SK-N-SH (cell line): ENCODE results near the gene DENND2A.

Experiments
- CTCF ChIP-seq: fragments of 200-600 bp; sonication (generic); IDR thresholded peaks from 2 replicates; pipeline ENCODE4 v1.6.1; 2017; ENCODE audit warnings: antibody characterized with exemption, mild to moderate bottlenecking, moderate library complexity
- ELF1 ChIP-seq: IDR thresholded peaks from 2 replicates; pipeline ENCODE4 v1.4.0; 2012
- EP300 ChIP-seq, 2 experiments: IDR thresholded peaks; 2 replicates each; pipeline versions ENCODE4 v1.4.0 to v1.6.1; 2012; ENCODE audit warnings: borderline replicate concordance in 1 of 2, low read depth in 1 of 2, low read length in 1 of 2
- FOXJ3 ChIP-seq: sonication (generic); formaldehyde crosslinking; IDR thresholded peaks from 2 replicates; pipeline ENCODE4 v1.5.1; 2020; ENCODE audit warnings: mild to moderate bottlenecking, missing genetic modification reagents
- FOXM1 ChIP-seq: IDR thresholded peaks from 2 replicates; pipeline ENCODE4 v1.4.0; 2012; ENCODE audit warnings: low read depth, mild to moderate bottlenecking
- GABPA ChIP-seq: IDR thresholded peaks from 2 replicates; pipeline ENCODE4 v1.4.0; 2012; ENCODE audit warnings: low read depth, mild to moderate bottlenecking
- POLR2AphosphoS5 ChIP-seq: IDR thresholded peaks from 2 replicates; pipeline ENCODE4 v1.6.1; 2012; ENCODE audit warnings: low read depth, low read length
- RCOR1 ChIP-seq: fragments of 150-350 bp; IDR thresholded peaks from 2 replicates; pipeline ENCODE4 v1.6.1; 2017; ENCODE audit warnings: antibody characterized with exemption, low read length
- SIN3A ChIP-seq: IDR thresholded peaks from 2 replicates; pipeline ENCODE4 v1.6.1; 2012; ENCODE audit warnings: low read depth, mild to moderate bottlenecking, low read length, moderate library complexity, borderline replicate concordance
- TAF1 ChIP-seq: IDR thresholded peaks from 2 replicates; pipeline ENCODE4 v1.6.1; 2012; ENCODE audit warnings: low read depth, mild to moderate bottlenecking, low read length, moderate library complexity, borderline replicate concordance
- TCF12 ChIP-seq: IDR thresholded peaks from 2 replicates; pipeline ENCODE4 v1.4.0; 2012
- YY1 ChIP-seq: IDR thresholded peaks from 2 replicates; pipeline ENCODE4 v1.4.0; 2012; ENCODE audit warnings: low read depth, mild to moderate bottlenecking
- ZBTB33 ChIP-seq: IDR thresholded peaks from 2 replicates; pipeline ENCODE4 v1.4.0; 2012; ENCODE audit warnings: low read depth, borderline replicate concordance
- TF ChIP-seq, protein P1 (sequence below): fragments of 150-350 bp; IDR thresholded peaks from 2 replicates; pipeline ENCODE4 v1.6.1; 2017; ENCODE audit warnings: antibody characterized with exemption, low read length, low read depth, borderline replicate concordance

- peak in 1 of 2 experiments; percentile 39; a peak in 1 of 4 replicates for TF ChIP-seq EP300 (IDR thresholded peaks at IDR 0.05; ENCODE audit: borderline replicate concordance in 1 of 2, low read depth in 1 of 2, low read length in 1 of 2)
- TF ChIP-seq ELF1: 0 out of 2 replicates have a peak, but pooled peaks have one; percentile 13
- TF ChIP-seq FOXM1: no peak
- TF ChIP-seq ZBTB33: no peak
- TF ChIP-seq GABPA: no peak
- TF ChIP-seq CTCF: no peak
- TF ChIP-seq TCF12: 0 out of 2 replicates have a peak, but pooled peaks have one; percentile 18
- TF ChIP-seq SIN3A: no peak
- 0 out of 2 replicates have a peak, but pooled peaks have one; percentile 20 for TF ChIP-seq TAF1
- no peak for TF ChIP-seq YY1
- no peak for TF ChIP-seq RCOR1
- no peak for TF ChIP-seq FOXJ3
- TF ChIP-seq, protein P1, sequence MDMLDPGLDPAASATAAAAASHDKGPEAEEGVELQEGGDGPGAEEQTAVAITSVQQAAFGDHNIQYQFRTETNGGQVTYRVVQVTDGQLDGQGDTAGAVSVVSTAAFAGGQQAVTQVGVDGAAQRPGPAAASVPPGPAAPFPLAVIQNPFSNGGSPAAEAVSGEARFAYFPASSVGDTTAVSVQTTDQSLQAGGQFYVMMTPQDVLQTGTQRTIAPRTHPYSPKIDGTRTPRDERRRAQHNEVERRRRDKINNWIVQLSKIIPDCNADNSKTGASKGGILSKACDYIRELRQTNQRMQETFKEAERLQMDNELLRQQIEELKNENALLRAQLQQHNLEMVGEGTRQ: no peak
- TF ChIP-seq POLR2AphosphoS5: no peak
These were observed at the start of gene DENND2A for GRCh38 chr7:140640727-140641523.
